ENCODE data around the gene SPINT3.
"Not testable (repeated sequence)": the region's sequence is repeated elsewhere in the genome, so short reads cannot be mapped to it uniquely, and the experiment has no call there.

SPINT3 gene

DNA sequence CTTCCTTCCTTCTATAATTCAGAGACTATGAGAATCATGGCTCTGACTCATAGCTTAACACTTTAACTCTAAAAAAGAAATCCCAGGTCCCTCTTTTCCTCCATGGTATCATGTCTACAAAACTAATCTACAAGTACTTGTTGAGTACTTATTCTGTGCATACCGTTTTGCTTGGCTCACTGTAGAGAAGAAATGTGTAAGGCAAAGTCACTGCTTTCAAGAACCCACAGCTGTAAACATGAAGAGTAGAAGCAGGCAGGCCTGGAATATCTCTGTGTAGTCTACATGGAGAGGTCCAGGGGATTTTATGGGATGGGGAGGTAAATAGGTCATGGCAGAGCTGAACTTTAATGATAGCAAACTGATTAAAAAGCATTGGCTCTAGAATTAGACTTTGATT, 13.8 kb downstream of the SPINT3 start:
- no peak for DNase-seq

DNA sequence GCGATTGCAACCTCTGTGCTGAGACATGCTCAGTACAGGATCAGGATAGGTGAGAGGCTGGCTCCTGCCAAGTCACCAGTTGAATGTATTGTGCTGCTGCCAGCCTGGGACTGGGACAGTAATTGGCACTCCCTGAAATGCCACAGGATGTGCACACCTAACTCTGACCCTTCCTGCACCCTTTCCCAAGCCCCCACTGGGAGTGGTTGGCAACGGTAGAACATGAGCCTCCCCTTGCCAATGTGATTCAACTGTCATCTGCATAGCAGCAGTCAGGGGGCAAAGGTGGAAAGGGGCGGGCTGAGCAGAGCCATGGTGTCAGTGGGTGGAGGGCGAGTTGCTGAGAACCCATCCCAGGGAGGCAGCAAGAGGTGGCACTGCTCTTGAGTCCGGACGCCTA, 15.4 kb downstream of the SPINT3 start:
- no peak for DNase-seq

DNA sequence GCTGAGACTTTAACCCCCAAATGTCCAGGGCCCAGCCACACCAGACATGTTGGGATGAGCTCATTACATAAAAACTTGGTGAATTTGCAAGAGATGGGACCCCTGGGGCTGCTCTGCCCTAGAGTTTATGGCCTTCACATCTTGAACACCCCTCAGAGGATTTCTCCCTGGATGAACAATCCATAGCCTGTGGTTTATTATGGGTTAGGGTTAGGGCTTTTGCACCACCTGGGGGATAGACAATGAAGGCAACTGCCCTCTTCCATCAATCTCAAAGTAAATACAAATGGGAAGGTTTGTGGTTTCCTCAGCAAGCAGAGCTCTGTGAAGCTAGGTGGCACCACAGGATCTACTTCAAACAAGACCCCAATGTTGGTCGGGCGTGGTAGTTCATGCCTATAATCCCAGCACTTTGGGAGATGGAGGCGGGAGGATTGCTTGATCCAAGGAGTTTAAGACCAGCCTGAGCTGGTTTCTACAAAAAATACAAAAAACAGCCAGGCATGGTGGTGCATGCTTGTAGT, 17.4 kb downstream of the SPINT3 start:
- DNase-seq: no peak

DNA sequence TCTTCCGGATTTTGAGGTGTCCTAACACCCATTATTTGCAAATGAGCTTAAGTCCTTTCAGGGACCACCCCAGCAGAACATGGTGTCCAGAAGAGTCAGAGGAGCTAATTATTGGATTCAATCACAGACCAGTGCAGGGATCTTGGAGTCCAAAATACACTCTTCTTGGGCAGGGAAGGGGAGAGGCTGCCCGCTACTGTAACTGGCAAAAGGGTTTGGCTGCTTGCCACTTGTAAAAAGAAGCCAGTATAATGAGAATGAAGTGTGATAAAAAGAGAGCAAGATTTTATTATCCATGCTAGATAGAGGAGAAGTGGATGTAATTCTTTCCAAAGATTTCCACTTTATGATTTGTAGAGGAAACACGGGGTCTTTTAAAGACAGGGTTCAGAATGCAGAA, 19.3 kb downstream of the SPINT3 start:
- DNase-seq: no peak

DNA sequence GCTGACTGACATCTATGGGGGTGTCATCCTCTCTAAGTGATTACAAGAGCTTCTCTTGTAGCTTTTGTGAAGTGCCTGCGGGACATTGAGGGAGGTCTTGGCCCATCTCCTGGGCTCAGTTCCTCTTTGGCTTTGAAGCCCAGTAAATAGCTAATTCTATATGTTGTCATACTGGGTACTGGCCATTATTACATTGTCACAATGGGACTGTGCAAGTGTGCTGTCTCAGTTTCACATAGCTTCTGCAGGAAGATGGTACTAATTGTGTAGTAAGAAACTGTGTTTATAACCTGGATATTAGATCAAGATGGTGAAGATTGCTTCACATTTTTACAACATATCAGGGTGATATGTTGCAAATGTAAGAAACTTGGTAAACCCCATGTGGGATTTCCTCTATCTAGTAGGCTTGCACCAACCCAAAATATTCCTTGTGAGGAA, 19.9 kb downstream of the SPINT3 start:
- no peak for DNase-seq

DNA sequence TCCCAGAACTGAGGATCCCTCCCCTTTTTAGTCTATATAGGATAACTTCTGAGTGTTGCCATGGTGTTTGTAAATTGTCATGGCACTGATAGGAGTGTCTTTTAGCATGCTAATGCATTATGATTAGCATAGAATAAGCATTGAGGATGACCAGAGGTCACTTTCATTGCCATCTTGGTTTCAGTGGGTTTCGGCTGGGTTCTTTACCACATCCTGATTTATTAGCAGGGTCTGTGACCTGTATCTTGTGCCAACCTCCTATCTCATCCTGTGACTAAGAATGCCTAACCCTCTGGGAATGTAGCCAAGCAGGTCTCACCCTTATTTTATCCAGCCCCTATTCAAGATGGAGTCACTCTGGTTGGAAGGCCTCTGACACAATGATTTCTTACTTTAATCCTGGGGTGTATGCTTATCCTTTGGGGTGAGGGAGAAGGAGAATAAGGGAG, 26.3 kb downstream of the SPINT3 start:
- DNase-seq: no peak

DNA sequence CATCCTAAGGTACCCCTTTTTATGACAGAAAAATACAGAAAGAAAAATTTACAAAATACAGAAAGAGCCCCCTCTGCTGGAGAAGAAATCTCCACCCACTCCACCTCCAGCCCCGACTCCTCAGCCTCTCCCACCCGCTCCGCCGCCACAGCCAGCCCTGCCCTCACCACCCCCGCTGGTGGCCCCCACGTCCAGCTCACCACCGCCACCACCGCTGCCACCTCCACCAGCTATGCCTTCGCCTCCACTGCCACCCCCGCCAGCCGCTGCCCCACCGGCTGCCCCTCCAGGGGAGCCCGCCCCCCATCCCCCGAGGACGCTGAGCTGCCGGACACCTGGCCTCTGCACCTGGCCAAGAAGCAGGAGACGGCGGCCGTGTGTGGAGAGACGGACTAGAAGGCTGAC, 28.2 kb downstream of the SPINT3 start:
- no peak for DNase-seq

GRCh38 chr20:45485388-45485787, 30.0 kb downstream of the SPINT3 start:
- no peak for DNase-seq

GRCh38 chr20:45484676-45485075, 30.7 kb downstream of the SPINT3 start:
- DNase-seq: no peak

DNA sequence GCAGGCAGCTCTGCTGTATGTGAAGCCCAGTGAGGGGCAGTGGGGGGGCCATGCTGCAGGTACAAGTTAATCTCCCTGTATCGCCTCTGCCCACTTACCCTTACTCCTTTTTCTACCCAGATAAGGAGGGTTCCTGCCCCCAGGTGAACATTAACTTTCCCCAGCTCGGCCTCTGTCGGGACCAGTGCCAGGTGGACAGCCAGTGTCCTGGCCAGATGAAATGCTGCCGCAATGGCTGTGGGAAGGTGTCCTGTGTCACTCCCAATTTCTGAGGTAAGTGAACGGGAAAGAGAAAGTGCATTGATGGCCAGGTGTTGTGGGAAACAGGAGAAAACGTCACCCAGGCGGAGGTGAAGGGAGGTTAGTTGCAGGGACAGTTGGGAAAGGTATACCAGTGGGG, 35.6 kb downstream of the SPINT3 start:
- no peak for DNase-seq

GRCh38 chr20:45477530-45478148, 37.8 kb downstream of the SPINT3 start:
- DNase-seq: not testable (repeated sequence)

GRCh38 chr20:45472286-45472685, 43.1 kb downstream of the SPINT3 start:
- DNase-seq: not testable (repeated sequence)

DNA sequence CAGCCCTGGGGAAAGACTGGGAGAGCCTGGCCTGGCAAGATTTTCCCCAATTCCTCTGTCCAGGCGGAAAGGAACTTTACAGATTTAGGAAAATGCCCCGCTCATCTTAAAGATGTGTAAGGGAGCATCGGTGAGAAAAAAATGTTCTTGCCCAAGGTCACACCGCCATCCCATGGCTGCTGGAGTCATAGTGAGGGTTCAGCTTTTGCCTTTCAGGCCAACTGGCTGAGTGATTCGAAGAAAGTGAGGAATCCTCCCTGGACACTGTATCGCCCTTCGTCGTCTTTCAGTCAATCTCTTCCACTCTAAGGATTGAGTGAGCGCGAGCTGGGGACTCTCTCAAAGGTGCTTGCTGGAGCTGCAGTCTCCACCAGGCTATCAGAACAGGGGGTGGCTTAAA, 44.5 kb downstream of the SPINT3 start:
- DNase-seq: no peak

DNA sequence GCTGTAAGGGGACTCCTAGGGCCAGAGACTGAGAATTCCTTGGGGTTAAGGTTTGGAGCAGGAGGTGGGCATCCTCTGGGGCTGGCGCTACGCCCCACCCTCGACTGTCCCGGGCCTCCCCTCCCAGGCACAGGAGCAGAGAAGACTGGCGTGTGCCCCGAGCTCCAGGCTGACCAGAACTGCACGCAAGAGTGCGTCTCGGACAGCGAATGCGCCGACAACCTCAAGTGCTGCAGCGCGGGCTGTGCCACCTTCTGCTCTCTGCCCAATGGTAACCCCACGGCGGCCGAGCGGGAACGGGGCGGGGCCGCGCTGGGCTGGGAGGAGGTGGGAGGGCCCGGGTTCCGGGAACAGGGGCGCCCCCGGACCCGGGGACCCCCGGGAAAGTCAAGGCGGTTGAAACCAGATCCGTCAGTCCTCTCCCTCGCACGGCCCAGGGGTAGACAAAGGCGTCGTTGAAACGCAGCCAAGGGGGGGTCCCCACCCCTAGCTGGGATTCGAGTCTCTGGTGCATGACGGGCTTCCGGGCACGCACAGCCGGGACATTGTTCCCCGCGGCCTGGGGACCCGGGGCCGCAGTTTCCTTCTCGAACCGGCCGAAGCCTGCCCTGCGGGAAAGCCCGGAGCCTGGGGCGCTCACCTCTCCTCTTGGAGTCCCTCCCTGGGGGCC, 45.0 kb downstream of the SPINT3 start:
- no peak for DNase-seq

- DNase-seq: no peak
Observed at GRCh38 chr20:45469336-45470261, 45.8 kb downstream of the SPINT3 start, which contains the start of gene WFDC2. Gene WFDC2, plus strand, starts transcription at chr20:45469753. Its CDS starts 29 bp downstream, at chr20:45469782.

DNA sequence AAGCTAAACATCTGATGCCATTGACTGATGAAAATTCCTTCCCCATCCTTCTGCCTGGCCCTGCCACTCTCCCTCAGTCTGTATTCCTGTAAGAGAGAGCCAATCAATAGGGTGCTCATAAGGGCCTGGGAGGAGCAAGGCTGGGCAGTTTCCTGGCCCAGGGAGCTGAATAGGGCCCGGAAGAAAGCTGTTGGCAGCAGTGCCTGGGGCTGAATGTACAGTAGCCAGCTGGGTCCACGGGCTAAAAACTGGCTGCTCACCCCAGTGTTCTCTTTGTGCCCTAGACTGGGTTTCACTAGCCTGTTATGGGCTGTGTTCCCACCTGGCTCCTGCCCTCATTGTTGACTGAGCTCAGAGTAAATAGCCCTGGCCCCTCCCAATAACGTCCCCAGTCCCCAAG, 47.6 kb downstream of the SPINT3 start:
- no peak for DNase-seq

DNA sequence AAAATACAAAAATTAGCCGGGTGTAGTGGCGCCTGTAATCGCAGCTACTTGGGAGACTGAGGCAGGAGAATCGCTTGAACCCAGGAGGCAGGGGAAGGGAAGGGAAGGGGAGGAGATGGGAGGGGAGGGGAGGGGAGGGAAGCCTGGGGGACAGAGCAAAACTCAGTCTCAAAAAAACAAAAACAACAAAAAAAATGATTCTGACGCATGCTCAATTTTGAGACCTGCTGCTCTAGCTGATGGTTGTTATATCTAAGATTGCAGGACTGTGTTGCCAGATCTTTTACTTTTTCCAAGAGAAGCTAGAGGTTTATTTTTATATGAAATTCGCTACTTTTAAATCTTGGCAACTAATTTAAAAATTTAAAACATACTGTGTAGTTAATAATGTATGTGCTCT, 48.2 kb downstream of the SPINT3 start:
- DNase-seq: no peak

DNA sequence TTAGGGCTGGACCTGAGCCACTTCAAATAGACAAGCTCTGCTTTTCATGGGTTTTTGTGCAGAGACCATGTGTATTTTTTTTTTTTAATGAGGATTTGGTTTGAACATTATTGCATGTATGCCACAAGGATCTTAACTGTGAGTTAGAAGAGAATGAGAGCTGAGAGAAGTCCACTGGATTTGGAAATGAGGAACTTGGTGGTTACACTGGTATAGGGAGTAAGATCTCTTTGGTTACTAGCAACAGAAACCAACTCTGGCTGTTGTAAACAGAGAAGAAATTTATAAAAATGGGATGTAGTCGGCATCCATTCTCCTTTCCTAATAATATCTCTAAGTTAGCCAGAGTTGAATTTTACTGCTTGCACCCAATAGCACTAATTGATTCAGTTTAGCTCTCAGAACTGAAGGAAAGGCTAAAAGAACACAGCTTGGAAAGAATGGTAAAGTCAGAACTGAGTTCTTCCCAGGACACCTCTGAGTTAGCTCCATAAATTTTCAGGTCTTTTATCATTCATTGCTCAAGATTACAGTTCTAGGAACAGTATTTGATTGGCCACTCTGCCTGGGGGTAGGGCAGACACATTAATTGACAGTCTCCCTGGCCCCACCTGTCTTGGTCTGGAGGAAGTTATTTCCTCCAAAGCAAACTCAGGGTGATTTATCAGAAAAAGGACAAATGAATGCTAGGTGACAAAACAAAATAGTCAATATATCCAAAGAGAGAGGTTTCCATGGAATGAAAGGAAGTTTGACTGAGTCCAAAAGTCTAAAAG, 49.7 kb downstream of the SPINT3 start:
- DNase-seq: no peak

- DNase-seq: no peak
Observed at GRCh38 chr20:45463709-45464108, 51.7 kb downstream of the SPINT3 start.

- no peak for DNase-seq
Observed at GRCh38 chr20:45462711-45463509, 52.5 kb downstream of the SPINT3 start.
